Mucosa of rectum (tissue), 2 donors: Measurements from ENCODE around the gene RPL26.

Experiments
- H3K27ac ChIP-seq, 2 donors: one replicate each; pipeline ENCODE4 v1.7.0; 2013; ENCODE audit warnings: inconsistent platforms in 2 of 2, low read depth in 2 of 2, low read length in 2 of 2
- H3K27me3 ChIP-seq, 2 donors: one replicate each; pipeline ENCODE4 v1.7.0; 2013; ENCODE audit warnings: low read length in 2 of 2; ENCODE audit not compliant: control insufficient read depth in 2 of 2, insufficient read depth in 2 of 2
- H3K36me3 ChIP-seq, 2 donors: one replicate each; pipeline ENCODE4 v1.7.0; 2013; ENCODE audit warnings: low read length in 2 of 2; ENCODE audit not compliant: control insufficient read depth in 2 of 2, insufficient read depth in 2 of 2
- H3K4me1 ChIP-seq, 2 donors: one replicate each; pipeline ENCODE4 v1.7.0; 2013; ENCODE audit warnings: low read length in 2 of 2, mild to moderate bottlenecking in 1 of 2; ENCODE audit not compliant: control insufficient read depth in 2 of 2, insufficient read depth in 2 of 2
- H3K4me3 ChIP-seq, 2 donors: one replicate each; pipeline ENCODE4 v1.7.0; 2013; ENCODE audit warnings: low read length in 2 of 2
- H3K9ac ChIP-seq, 2 donors: one replicate each; pipeline ENCODE4 v1.7.0; 2013; ENCODE audit warnings: low read length in 2 of 2, low read depth in 1 of 2, mild to moderate bottlenecking in 1 of 2
- H3K9me3 ChIP-seq, 2 donors: one replicate each; pipeline ENCODE4 v1.7.0; 2013; ENCODE audit warnings: low read length in 2 of 2; ENCODE audit not compliant: control insufficient read depth in 2 of 2
- donor health status: healthy.
- donor health status: Normal muscosa, but diverticular disease.

Gene RPL26

GRCh38 chr17:8369944-8370343 is 13.0 kb downstream of the RPL26 start:
- Histone ChIP-seq H3K27me3 (no peaks in the 10 kb centered on the region), H3K4me3 (no peak overlapping the region), H3K27ac (no peak overlapping the region), H3K36me3 (peaks cover 12% of the 10 kb centered on the region in 2 donors), H3K9me3 (no peaks in the 10 kb centered on the region), H3K9ac (no peak overlapping the region), H3K4me1 (no peaks in the 10 kb centered on the region)

GRCh38 chr17:8368193-8368592 is 14.8 kb downstream of the RPL26 start:
- peaks cover 12 to 15% of the 10 kb centered on the region in 2 donors for H3K36me3 ChIP-seq
- no peak overlapping the region for H3K9ac ChIP-seq
- no peaks in the 10 kb centered on the region for H3K27me3 ChIP-seq
- no peaks in the 10 kb centered on the region for H3K4me1 ChIP-seq
- no peak overlapping the region for H3K4me3 ChIP-seq
- no peak overlapping the region for H3K27ac ChIP-seq
- no peaks in the 10 kb centered on the region for H3K9me3 ChIP-seq

DNA sequence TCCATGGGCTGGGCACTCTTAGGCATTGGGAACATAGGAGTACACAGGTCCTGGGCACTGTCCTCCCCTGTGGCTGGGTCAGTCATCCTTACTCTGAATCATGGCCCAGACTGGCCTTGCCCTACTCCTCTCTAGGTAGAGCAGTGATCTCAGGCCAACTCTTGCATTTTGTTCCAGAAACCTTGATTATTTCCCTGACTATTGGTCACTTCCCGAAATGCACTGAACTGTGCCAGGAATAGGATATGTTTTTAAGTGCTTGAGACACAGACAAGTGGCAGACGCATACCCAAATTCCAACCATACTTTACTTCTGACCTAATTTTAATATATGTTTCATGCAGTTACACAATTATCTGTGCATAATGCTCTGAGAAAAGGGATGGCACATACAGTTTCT is 16.8 kb downstream of the RPL26 start:
- Histone ChIP-seq H3K9ac (no peak overlapping the region), H3K27ac (no peak overlapping the region), H3K9me3 (no peaks in the 10 kb centered on the region), H3K4me3 (no peak overlapping the region), H3K4me1 (no peaks in the 10 kb centered on the region), H3K27me3 (no peaks in the 10 kb centered on the region), H3K36me3 (peaks cover 9 to 15% of the 10 kb centered on the region in 2 donors)

GRCh38 chr17:8365143-8365542 is 17.9 kb downstream of the RPL26 start:
- H3K4me3 ChIP-seq: no peak overlapping the region
- H3K4me1 ChIP-seq: no peaks in the 10 kb centered on the region
- no peak overlapping the region for H3K27ac ChIP-seq
- no peaks in the 10 kb centered on the region for H3K9me3 ChIP-seq
- peaks cover 9 to 15% of the 10 kb centered on the region in 2 donors for H3K36me3 ChIP-seq
- H3K9ac ChIP-seq: no peak overlapping the region
- H3K27me3 ChIP-seq: no peaks in the 10 kb centered on the region

DNA sequence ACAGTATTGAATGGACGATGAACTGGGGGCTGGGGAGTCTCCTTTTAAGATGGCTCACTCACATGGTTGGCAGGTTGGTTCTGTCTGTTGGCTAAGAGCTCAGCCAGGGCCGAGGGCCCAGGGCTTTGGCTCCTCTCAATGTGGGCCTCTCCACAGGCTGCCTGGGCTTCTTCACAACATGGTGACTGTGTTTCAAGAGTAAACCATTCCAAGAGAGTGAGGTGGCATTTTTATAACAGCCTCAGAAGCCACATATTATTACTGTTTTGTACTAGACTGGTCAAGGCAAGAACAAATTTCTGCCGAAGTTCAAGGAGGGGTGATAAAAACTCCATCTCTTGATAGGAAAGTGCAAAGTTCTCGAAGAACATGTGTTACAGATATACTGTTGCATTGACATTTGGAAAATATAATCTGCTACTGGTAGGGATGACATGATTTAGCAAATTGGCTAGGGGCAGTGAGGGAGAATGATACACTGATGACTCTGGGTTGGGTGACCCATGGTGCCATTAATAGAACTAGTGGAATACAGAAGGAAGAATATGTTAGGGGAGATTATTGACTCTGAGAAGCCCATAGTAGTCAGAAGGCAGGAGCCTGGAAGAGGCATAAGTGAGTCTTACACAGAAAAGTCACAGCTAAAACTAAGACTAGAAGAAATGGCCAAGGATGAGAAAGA is 20.2 kb downstream of the RPL26 start:
- Histone ChIP-seq H3K4me1 (no peaks in the 10 kb centered on the region), H3K27ac (no peak overlapping the region)

GRCh38 chr17:8360751-8361150 is 22.2 kb downstream of the RPL26 start:
- Histone ChIP-seq H3K36me3 (peaks cover 0 to 3% of the 10 kb centered on the region in 2 donors), H3K4me1 (no peaks in the 10 kb centered on the region), H3K4me3 (no peak overlapping the region), H3K9ac (no peak overlapping the region), H3K9me3 (no peaks in the 10 kb centered on the region), H3K27me3 (no peaks in the 10 kb centered on the region), H3K27ac (no peak overlapping the region)

More for the DNA sequence above, 20.2 kb downstream of the RPL26 start:
- H3K36me3 ChIP-seq: peaks cover 0 to 3% of the 10 kb centered on the region in 2 donors
- no peak overlapping the region for H3K4me3 ChIP-seq
- no peaks in the 10 kb centered on the region for H3K27me3 ChIP-seq
- H3K9ac ChIP-seq: no peak overlapping the region
- H3K9me3 ChIP-seq: no peaks in the 10 kb centered on the region

GRCh38 chr17:8360260-8360659 is 22.7 kb downstream of the RPL26 start:
- Histone ChIP-seq H3K9me3 (no peaks in the 10 kb centered on the region), H3K36me3 (peaks cover 0 to 3% of the 10 kb centered on the region in 2 donors), H3K27me3 (no peaks in the 10 kb centered on the region), H3K27ac (no peak overlapping the region), H3K4me3 (no peak overlapping the region), H3K9ac (no peak overlapping the region), H3K4me1 (no peaks in the 10 kb centered on the region)

GRCh38 chr17:8359769-8360168 is 23.2 kb downstream of the RPL26 start:
- H3K9me3 ChIP-seq: no peaks in the 10 kb centered on the region
- no peak overlapping the region for H3K27ac ChIP-seq
- H3K36me3 ChIP-seq: peaks cover 0 to 3% of the 10 kb centered on the region in 2 donors
- no peaks in the 10 kb centered on the region for H3K27me3 ChIP-seq
- no peaks in the 10 kb centered on the region for H3K4me1 ChIP-seq
- H3K9ac ChIP-seq: no peak overlapping the region
- H3K4me3 ChIP-seq: no peak overlapping the region

DNA sequence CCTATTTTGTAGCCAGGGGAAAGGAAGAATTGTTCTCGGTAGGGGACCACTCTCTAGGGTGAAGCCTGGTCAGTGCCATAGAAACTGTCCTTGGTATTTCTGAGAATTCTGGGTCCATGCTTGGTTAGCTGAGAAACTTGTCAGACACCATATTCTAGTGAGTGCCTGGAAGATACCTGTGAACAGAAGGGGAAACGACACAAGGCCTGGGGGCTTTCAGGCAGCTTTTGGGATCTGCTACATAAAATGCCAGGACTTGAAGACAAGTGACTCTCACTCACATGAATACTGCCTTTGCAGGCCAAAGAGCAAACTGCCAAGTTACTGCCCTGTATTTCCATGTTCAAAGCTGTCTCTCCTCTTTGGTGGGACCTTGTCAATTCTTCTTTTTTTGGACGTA is 25.1 kb downstream of the RPL26 start:
- no peak overlapping the region for H3K27ac ChIP-seq

DNA sequence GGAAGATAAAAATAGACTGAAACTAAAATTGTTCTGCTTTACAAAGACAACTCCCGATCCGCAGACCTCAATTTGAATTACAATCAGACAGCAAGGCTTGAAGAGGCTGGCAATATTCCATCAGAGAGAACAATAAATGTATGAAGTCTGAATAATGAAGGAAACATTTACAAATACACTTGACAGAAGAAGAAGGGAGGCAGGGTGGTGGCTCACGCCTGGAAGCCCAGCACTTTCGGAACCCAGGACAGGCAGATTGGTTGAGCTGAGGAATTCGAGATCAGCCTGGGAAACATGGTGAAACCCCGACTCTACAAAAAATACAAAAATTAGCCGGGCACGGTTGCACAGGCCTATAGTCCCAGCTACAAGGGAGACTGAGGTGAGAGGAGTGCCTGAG is 28.8 kb downstream of the RPL26 start:
- H3K9ac ChIP-seq: no peak overlapping the region
- H3K4me1 ChIP-seq: no peaks in the 10 kb centered on the region
- H3K36me3 ChIP-seq: no peaks in the 10 kb centered on the region
- no peaks in the 10 kb centered on the region for H3K9me3 ChIP-seq
- no peaks in the 10 kb centered on the region for H3K27me3 ChIP-seq
- no peak overlapping the region for H3K27ac ChIP-seq
- no peak overlapping the region for H3K4me3 ChIP-seq

More for the DNA sequence above, 25.1 kb downstream of the RPL26 start:
- H3K36me3 ChIP-seq: no peaks in the 10 kb centered on the region
- H3K9ac ChIP-seq: no peak overlapping the region
- no peak overlapping the region for H3K4me3 ChIP-seq
- H3K9me3 ChIP-seq: no peaks in the 10 kb centered on the region
- H3K4me1 ChIP-seq: no peaks in the 10 kb centered on the region
- no peaks in the 10 kb centered on the region for H3K27me3 ChIP-seq
